IPS-18a (cell line): ENCODE measurements around the gene ITGB3BP.

Experiments used
- H3K27ac ChIP-seq: one replicate; pipeline ENCODE4 v1.5.1; 2013; ENCODE audit warnings: low read length
- H3K27me3 ChIP-seq: one replicate; pipeline ENCODE4 v1.6.1; 2013; ENCODE audit warnings: mild to moderate bottlenecking, low read length; ENCODE audit not compliant: control insufficient read depth, insufficient read depth
- H3K36me3 ChIP-seq: one replicate; pipeline ENCODE4 v1.6.1; 2013; ENCODE audit warnings: low read depth, low read length; ENCODE audit not compliant: control insufficient read depth
- H3K4me1 ChIP-seq: one replicate; pipeline ENCODE4 v1.6.1; 2013; ENCODE audit warnings: low read depth, low read length; ENCODE audit not compliant: control insufficient read depth
- H3K4me3 ChIP-seq: one replicate; pipeline ENCODE4 v1.5.1; 2013; ENCODE audit warnings: low read length
- H3K9ac ChIP-seq: one replicate; pipeline ENCODE4 v1.6.1; 2013; ENCODE audit warnings: mild to moderate bottlenecking, low read length, moderate library complexity
- H3K9me3 ChIP-seq: one replicate; pipeline ENCODE4 v1.6.1; 2013; ENCODE audit warnings: low read depth, low read length; ENCODE audit not compliant: control insufficient read depth

ITGB3BP gene

GRCh38 chr1:63545780-63546179 is 22.8 kb upstream of the ITGB3BP start:
- Histone ChIP-seq H3K9me3 (no peaks in the 10 kb centered on the region), H3K27ac (no peak overlapping the region), H3K4me1 (no peaks in the 10 kb centered on the region), H3K27me3 (no peaks in the 10 kb centered on the region), H3K9ac (no peak overlapping the region), H3K36me3 (no peaks in the 10 kb centered on the region), H3K4me3 (no peak overlapping the region)

- no peaks in the 10 kb centered on the region for H3K27me3 ChIP-seq
- H3K4me3 ChIP-seq, result no peak overlapping the region
- peaks cover 3% of the 10 kb centered on the region for H3K36me3 ChIP-seq
- no peaks in the 10 kb centered on the region for H3K9me3 ChIP-seq
- no peak overlapping the region for H3K27ac ChIP-seq
- H3K9ac ChIP-seq, result no peak overlapping the region
- H3K4me1 ChIP-seq, result peaks cover 8% of the 10 kb centered on the region
Measured at GRCh38 chr1:63537940-63538339, 14.9 kb upstream of the ITGB3BP start.

GRCh38 chr1:63537006-63537405 is 14.0 kb upstream of the ITGB3BP start:
- H3K9me3 ChIP-seq, result no peaks in the 10 kb centered on the region
- H3K9ac ChIP-seq, result no peak overlapping the region
- no peaks in the 10 kb centered on the region for H3K27me3 ChIP-seq
- no peak overlapping the region for H3K27ac ChIP-seq
- H3K36me3 ChIP-seq, result peaks cover 7% of the 10 kb centered on the region
- H3K4me1 ChIP-seq, result peaks cover 8% of the 10 kb centered on the region
- no peak overlapping the region for H3K4me3 ChIP-seq

- Histone ChIP-seq H3K27ac (no peak overlapping the region), H3K4me1 (peaks cover 8% of the 10 kb centered on the region), H3K36me3 (peaks cover 7% of the 10 kb centered on the region), H3K9ac (no peak overlapping the region), H3K4me3 (no peak overlapping the region), H3K9me3 (no peaks in the 10 kb centered on the region), H3K27me3 (no peaks in the 10 kb centered on the region)
Measured at GRCh38 chr1:63534406-63534805, 11.4 kb upstream of the ITGB3BP start.

DNA sequence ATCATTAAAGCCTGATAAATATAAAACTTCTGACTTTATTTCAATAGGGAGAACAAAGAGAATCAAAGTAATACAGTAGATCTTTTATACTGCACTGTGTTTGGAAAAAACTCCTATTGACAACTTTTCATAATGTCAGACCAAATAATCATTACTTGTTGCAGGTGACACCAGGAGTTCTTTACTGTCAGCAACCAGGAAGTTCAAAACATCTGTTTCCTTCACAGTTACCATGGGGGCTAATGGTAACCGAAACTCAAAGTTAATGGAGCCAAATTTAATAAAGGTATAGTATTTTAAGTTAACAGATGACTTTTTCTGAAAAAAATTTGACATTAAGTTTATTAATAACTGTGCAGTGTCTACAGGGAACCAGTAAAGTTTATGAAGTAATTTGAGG is 10.9 kb upstream of the ITGB3BP start:
- no peak overlapping the region for H3K9ac ChIP-seq
- H3K4me3 ChIP-seq, result no peak overlapping the region
- H3K27me3 ChIP-seq, result no peaks in the 10 kb centered on the region
- no peaks in the 10 kb centered on the region for H3K9me3 ChIP-seq
- H3K4me1 ChIP-seq, result peaks cover 8% of the 10 kb centered on the region
- no peak overlapping the region for H3K27ac ChIP-seq
- peaks cover 7% of the 10 kb centered on the region for H3K36me3 ChIP-seq

DNA sequence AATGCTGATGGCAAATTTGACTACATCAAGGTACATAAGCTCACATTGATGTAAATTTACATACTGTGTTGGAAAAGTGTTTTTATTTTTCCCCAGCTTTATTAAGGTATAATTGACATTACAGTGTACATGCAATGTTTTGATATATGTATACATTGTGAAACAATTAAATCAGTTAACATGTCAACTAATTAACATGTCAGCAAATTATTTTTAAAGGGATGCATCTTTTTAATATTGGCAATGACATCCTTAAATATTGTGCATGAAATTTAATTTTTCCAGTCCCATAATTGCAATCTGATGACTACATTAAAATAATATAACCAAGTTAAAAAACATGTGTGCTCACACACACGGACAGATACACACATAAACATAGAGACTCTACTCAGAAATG is 9.7 kb upstream of the ITGB3BP start:
- Histone ChIP-seq H3K36me3 (peaks cover 7% of the 10 kb centered on the region), H3K27ac (no peak overlapping the region), H3K9ac (no peak overlapping the region), H3K9me3 (no peaks in the 10 kb centered on the region), H3K4me3 (no peak overlapping the region), H3K4me1 (peaks cover 8% of the 10 kb centered on the region), H3K27me3 (no peaks in the 10 kb centered on the region)

DNA sequence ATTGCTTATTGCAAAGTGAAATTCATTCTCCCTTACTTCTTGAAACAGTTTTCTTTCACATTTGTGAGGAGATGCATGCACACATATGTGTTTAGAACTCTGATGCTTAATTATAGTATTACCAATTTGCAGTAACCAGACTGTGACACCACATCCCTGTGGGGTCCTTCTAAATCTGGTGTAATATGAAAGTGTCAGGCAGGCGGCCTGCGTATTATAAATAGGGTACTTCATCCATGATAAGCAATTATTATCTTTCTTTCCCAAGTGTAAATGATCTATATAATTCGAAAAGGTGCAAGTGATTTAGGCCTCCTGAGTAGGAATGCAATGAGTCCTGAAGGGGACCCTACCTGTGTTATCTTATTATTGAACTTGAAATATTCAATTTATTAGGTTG is 1.2 kb upstream of the ITGB3BP start:
- peak overlapping the region; percentile 67 for H3K4me3 ChIP-seq
- no peak overlapping the region for H3K27ac ChIP-seq
- no peaks in the 10 kb centered on the region for H3K36me3 ChIP-seq
- H3K4me1 ChIP-seq, result peaks cover 4% of the 10 kb centered on the region
- no peaks in the 10 kb centered on the region for H3K9me3 ChIP-seq
- H3K27me3 ChIP-seq, result no peaks in the 10 kb centered on the region
- peak overlapping the region; percentile 70 for H3K9ac ChIP-seq

DNA sequence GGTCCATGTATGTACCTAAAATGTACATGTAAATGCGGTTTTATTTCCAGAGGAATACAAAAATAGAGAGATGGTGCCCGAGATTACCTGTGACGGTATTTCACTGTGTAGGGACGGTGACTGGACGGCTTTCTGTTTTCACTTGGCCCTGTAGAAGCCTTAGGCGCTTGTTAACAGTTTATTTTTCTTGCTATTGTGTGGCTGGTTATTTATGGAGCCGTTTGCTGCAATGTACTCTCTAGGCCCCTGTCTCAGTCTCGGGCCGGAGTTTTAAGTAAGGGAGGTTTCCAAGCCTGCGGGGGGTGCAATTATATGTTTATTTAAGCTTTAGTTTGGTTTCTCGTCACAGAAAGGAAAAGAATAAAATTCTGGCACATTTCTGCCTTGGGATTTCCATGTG is 713 bp upstream of the ITGB3BP start:
- Histone ChIP-seq H3K36me3 (no peaks in the 10 kb centered on the region), H3K9ac (peak overlapping the region; percentile 70), H3K27me3 (no peaks in the 10 kb centered on the region), H3K4me1 (peaks cover 4% of the 10 kb centered on the region), H3K27ac (peak overlapping the region; percentile 68), H3K9me3 (no peaks in the 10 kb centered on the region), H3K4me3 (peak overlapping the region; percentile 67)

- no peak overlapping the region for H3K27ac ChIP-seq
- no peak overlapping the region for H3K4me3 ChIP-seq
- H3K36me3 ChIP-seq, result no peaks in the 10 kb centered on the region
- no peaks in the 10 kb centered on the region for H3K9me3 ChIP-seq
- H3K9ac ChIP-seq, result no peak overlapping the region
- H3K27me3 ChIP-seq, result no peaks in the 10 kb centered on the region
- H3K4me1 ChIP-seq, result no peaks in the 10 kb centered on the region
Measured at GRCh38 chr1:63516629-63517028, 6.4 kb downstream of the ITGB3BP start.

DNA sequence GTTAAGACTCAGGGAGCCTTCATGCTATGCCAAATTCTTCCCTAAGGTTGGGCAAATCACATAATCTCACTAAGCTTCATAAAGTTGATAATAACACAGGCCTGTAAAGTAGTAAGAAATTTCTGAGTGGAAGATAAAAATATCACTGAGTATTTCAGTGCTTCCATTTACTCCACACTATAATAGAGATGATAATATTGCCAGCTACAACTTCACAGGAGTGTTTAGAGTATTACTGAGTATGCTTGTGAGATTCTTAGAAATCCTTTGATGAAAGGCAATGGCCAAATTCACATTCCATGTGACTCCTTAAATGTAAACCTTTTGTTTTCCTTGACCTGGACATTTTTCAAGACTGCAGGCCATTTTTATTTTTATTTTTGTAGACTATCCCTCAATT is 10.4 kb downstream of the ITGB3BP start:
- Histone ChIP-seq H3K4me1 (no peaks in the 10 kb centered on the region), H3K27me3 (no peaks in the 10 kb centered on the region), H3K9me3 (no peaks in the 10 kb centered on the region), H3K27ac (no peak overlapping the region), H3K9ac (no peak overlapping the region), H3K4me3 (no peak overlapping the region), H3K36me3 (peaks cover 9% of the 10 kb centered on the region)

DNA sequence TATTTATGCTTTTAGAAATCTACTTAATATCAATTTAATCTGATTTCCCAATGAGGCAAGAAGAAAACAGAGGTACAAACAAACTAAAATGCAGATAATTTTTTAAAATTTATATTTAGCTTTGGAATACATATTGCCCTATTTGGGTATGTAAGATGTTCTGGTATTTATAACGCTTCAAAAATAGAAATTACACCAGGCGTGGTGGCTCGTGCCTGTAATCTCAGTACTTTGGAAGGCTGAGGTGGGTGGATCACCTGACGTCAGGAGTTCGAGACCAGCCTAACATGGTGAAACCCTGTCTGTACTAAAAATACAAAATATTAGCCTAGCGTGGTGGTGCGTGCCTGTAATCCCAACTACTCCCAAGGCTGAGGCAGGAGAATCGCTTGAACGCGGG is 13.3 kb downstream of the ITGB3BP start:
- Histone ChIP-seq H3K9me3 (no peaks in the 10 kb centered on the region), H3K36me3 (peaks cover 19% of the 10 kb centered on the region), H3K27ac (no peak overlapping the region)

DNA sequence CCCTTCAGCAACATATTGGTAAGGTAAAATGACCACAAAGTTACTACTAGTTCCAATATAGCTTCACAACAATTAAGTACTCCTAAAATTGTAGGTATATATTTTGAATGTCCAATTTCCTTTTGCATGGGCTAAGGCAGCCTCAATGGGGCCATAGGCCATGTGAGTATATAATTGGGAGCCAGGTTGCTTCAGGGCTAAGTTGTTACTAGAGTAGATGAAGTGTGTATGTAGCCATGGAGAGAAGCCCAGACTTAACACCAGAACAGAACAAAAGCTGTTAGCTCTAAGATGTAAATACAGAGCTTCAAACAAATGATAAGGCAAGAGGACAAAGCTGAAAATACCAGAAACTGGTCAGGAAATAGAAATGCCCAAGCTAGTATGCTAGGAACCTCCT is 16.2 kb downstream of the ITGB3BP start:
- Histone ChIP-seq H3K27me3 (no peaks in the 10 kb centered on the region), H3K27ac (no peak overlapping the region), H3K4me1 (no peaks in the 10 kb centered on the region), H3K9me3 (no peaks in the 10 kb centered on the region), H3K36me3 (peaks cover 19% of the 10 kb centered on the region), H3K4me3 (no peak overlapping the region), H3K9ac (no peak overlapping the region)

More for the DNA sequence above, 13.3 kb downstream of the ITGB3BP start:
- no peak overlapping the region for H3K9ac ChIP-seq
- H3K27me3 ChIP-seq, result no peaks in the 10 kb centered on the region
- H3K4me1 ChIP-seq, result no peaks in the 10 kb centered on the region
- H3K4me3 ChIP-seq, result no peak overlapping the region
